Sciatic nerve (tissue), 2 donors: Measurements from ENCODE around the gene BMF. TPM values are rescaled to one million over a fixed set of nuclear protein-coding genes. Genes with fewer than 3 reads are reported as not detected.

Source experiments
- ATAC-seq: fragments of 200-7000 bp; cut with Tn5 transposase; one replicate; pipeline ENCODE4 v1.9.1; 2020; ENCODE audit warnings: mild to moderate bottlenecking, moderate library complexity
- DNase-seq: peaks from one replicate; pipeline ENCODE4 v3.0.0-alpha.2; 2020; ENCODE audit warnings: low spot score
- intact Hi-C: fragments of 100-400 bp; cut with DNase I; formaldehyde crosslinking; loops from one replicate; pipeline ENCODE4 v1.14.2; 2022
- total RNA-seq: library from RNA; stranded (reverse); fragmentation: NEBNext Ultra II Directional; extraction: Animal tissue kit (Norgen Biotek cat#: 25700); gene quantifications from one replicate; pipeline ENCODE4 v1.2.1, GENCODE V29; 2021
- donor health status: DM: no; HTN: no; CAD: no.
- donor health status: DM: no; HTN: no; CAD: no.

BMF gene
- total RNA-seq, 1 donor from 2014 or later: 15.0 TPM

DNA sequence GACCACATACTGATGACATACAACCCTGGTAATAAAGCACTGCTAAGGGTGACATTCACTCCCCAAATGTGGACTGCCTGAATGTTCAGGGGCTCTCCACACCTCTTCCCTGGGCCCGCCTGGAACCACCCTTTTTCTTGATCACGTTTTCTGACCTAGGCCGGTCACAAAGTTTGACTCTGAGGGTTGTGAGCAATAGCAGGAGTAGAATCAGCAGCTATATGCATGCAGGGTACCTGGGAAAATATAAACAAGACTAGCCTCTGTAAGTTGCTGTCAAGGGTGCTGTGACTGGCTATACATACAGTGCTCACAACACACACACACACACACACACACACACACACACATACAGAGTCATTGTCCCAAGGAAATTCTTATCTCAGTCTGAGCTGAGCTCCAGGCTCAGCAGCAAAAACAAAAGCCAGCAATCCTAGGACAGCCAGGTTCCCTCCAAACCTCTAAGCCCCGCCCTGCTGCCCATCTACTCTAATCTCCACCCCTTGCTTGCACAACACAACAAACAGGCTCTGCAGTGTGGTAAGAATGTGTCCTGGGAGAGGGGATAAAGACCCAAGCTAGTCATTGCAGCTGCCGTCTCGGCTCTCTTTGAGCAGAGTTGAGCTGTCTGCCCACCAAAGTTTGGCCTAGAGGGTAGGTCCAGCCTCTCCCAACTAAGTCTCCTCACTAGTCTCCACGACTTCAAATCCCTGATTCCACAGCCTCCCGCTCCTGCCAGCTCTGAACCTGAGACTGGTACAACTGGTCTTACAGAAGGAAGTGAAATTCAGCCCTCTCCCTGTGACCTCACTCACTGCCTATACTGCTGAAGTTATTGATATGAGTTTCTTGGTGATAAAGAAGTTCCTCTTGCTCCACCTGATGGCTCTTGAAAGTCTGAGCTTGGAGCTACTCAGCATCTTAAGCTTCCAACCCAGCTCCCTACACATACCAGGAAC is 2.2 kb downstream of the BMF start:
- intact Hi-C loops: no loop called here
- ATAC-seq: peak; percentile 50
- DNase-seq: peak; percentile 77

- DNase-seq (no peak), ATAC-seq (no peak)
- intact Hi-C loops: no loop called here
Observed at GRCh38 chr15:40105517-40106202, 3.0 kb downstream of the BMF start.

- ATAC-seq (peak; percentile 77), DNase-seq (peak; percentile 96)
- intact Hi-C loops: no loop called here
Observed at GRCh38 chr15:40104865-40105516, 3.7 kb downstream of the BMF start.

DNA sequence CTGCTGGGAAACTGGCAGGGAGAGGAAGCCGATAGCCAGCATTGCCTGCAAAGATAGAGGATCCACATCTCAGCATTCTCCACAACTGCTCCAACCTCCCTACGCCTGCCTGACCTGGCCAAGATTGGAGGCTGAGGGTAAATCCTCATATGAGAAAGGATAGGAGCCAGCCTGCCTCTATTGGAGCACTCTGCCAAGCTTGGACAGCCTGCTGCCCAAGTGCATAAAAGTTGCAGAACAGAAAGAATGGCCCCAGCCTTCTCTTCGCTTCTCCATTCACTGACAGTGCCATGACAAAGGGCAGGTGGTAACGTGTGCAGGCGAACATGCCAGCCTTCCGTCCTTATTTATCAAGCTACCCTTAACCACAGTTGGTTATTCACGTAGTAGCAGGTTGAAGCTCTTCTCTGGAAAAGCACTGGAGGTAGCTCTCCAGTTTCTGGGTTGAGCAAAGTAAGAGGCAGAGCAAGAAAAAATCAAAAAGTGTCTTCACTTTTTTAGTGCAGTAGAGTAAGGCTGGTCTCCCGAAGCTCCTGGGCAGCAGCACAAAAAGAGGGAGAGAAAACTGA is 4.3 kb downstream of the BMF start:
- no peak for ATAC-seq
- intact Hi-C loops: no loop called here
- no peak for DNase-seq

GRCh38 chr15:40103864-40104271 is 4.8 kb downstream of the BMF start:
- ATAC-seq: no peak
- DNase-seq: no peak
- intact Hi-C loops: no loop called here

- ATAC-seq (peak; percentile 55), DNase-seq (peak; percentile 88)
- intact Hi-C loops: no loop called here
Observed at GRCh38 chr15:40102897-40103858, 5.5 kb downstream of the BMF start.

- ATAC-seq (no peak), DNase-seq (peak; percentile 37)
- intact Hi-C loops: no loop called here
Observed at GRCh38 chr15:40100947-40101905, 7.5 kb downstream of the BMF start.

- intact Hi-C loops: no loop called here
- DNase-seq: peak; percentile 50
Observed at GRCh38 chr15:40100123-40100946, 8.3 kb downstream of the BMF start.

DNA sequence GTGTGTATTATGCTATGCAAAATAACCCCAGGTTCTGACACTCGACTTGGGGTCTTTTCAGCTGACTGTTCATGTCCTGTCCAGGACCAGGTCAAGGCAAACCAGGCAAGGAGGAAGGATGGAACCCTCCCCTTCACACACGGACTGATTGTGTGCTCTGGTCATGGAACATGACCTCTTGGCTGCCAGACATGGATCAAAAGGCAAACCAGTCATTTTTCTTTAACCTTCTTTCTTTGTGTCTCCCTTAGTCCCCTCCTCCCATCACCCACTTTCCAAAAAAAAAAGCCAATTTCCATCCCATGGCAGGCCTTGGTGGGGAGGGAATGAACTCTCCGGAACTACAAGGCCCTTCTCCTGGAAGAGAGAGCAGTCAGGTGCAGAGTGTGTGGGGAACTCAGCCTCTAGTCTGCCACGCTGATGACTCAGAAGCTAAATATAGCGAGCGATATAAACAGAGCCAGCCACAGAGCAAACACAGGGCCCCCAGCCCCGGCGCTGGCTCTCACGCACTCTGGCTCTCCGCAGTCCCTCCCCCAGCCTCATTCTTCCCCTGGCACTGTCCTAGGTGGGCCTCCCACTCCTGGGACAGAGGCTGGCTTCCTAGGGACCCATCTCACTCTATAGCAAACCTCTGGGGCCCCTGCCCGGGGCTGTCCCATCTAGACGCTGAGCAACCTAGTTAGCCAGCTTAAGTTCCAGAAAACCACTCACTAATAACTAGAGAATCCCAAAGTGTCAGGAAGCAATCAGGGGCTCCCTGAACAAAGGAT is 10.0 kb downstream of the BMF start:
- DNase-seq (peak; percentile 79), ATAC-seq (peak; percentile 78)
- intact Hi-C loops: no loop called here

More at GRCh38 chr15:40100123-40100946, 8.3 kb downstream of the BMF start:
- no peak for ATAC-seq

DNA sequence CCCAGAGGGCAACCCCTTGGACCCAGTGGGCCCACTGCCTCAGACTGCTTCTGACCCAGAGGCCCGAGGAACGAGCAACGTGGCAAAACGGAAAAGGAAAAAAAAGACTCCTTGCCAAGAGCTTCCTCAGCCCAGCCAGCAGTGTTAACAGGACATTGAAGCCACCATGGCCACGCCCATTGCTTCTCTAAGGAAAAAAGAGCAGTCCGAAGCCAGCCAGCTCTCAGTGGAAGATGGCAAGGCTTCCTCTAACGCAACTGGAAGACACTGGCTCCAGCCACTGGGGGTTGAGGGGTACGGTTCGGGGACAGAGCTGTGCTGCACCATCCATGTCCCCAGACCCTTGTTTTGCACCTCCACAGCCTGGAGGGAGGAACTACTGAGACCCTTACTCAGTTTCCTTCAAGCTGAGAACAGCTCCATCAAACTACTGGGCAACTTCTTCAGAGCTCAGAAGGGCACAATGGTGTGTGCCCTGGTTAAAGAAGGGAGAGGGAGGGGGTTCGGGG is 10.7 kb downstream of the BMF start:
- DNase-seq (peak; percentile 77), ATAC-seq (peak; percentile 44)
- intact Hi-C loops: no loop called here

- DNase-seq: peak; percentile 0
- intact Hi-C loops: no loop called here
- ATAC-seq: no peak
Observed at GRCh38 chr15:40097096-40097967, 11.3 kb downstream of the BMF start.

DNA sequence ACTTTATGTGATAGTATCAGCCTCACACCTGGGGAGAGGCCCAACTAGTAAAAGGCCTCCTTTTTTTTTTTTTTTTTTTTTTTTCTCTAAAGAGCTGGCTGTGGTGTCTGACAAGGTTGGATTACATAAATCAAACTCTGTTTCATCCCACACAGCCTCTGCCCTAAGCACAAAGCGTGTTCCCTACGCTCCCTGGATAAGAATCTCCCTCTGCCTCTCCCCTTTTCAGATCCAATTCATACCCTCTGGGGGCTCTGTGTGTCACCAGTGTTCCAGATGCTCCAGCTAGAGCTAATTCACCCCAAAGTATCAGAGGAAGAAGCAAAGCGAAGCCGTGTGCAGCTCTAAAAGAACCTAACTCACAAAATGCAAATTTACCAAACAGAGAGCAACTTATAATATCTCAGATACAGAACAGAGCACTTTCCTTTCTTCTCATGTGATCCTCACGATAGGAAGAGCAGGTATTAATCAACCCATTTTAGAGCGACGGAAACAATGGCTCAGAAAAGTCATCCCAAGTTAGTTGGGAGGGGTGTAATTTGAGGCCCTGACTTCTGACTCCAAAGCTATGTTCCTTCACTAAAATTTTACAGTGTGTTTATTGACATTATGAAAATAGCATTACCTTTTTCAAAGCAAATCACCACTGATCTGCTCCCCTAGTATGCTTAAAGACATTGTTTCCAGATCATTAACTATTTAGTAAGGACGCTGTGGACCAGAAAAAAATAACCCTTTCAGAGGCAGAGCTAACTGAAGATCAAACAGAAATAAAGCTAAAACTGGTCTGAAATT is 12.4 kb downstream of the BMF start:
- intact Hi-C loops: no loop called here
- ATAC-seq: no peak

GRCh38 chr15:40095371-40096093 is 13.1 kb downstream of the BMF start:
- no peak for ATAC-seq
- DNase-seq: peak; percentile 58
- intact Hi-C loops: no loop called here

More for the DNA sequence above, 12.4 kb downstream of the BMF start:
- DNase-seq: peak; percentile 19
